Neural progenitor cell (in vitro differentiated cells): ENCODE data around the gene RTL10.

Experiments used
- EZH2 ChIP-seq: fragments of 200-600 bp; sonication (generic); IDR thresholded peaks from 2 replicates; pipeline ENCODE4 v1.6.1; 2017; ENCODE audit warnings: antibody characterized with exemption, mild to moderate bottlenecking, moderate library complexity
- EZH2phosphoT487 ChIP-seq: fragments of 200-600 bp; sonication (generic); IDR thresholded peaks from 2 replicates; pipeline ENCODE4 v1.6.1; 2017; ENCODE audit warnings: antibody characterized with exemption

- no peak for TF ChIP-seq EZH2phosphoT487
- no peak for TF ChIP-seq EZH2
These were observed 42.6 kb downstream of the RTL10 start for GRCh38 chr22:19811811-19812771.
